SK-N-SH treated with all-trans-retinoic acid at 6 μM for 48 hours (cell line): Measurements from ENCODE around the gene GLIS1.
"Not testable (repeated sequence)": the region's sequence is repeated elsewhere in the genome, so short reads cannot be mapped to it uniquely, and the experiment has no call there.

Experiments used
- ATAC-seq: fragments of 200-7000 bp; cut with Tn5 transposase; 3 replicates; pipeline ENCODE4 v1.9.1; 2020; ENCODE audit warnings: mild to moderate bottlenecking, moderate library complexity
- BACH2 ChIP-seq: fragments of 250-450 bp; sonication (Bioruptor Pico); IDR thresholded peaks from 2 replicates; pipeline ENCODE4 v1.9.0; 2021; ENCODE audit warnings: mild to moderate bottlenecking, borderline replicate concordance
- CSDC2 ChIP-seq: fragments of 250-450 bp; sonication (Bioruptor Pico); IDR thresholded peaks from 2 replicates; pipeline ENCODE4 v1.5.0; 2020; ENCODE audit warnings: mild to moderate bottlenecking, moderate library complexity
- ESRRG ChIP-seq: fragments of 250-450 bp; sonication (Bioruptor Pico); IDR thresholded peaks from 2 replicates; pipeline ENCODE4 v1.6.1; 2021; ENCODE audit warnings: mild to moderate bottlenecking
- GLIS3 ChIP-seq: fragments of 250-450 bp; sonication (Bioruptor Pico); IDR thresholded peaks from 2 replicates; pipeline ENCODE4 v1.5.0; 2020; ENCODE audit warnings: mild to moderate bottlenecking, moderate library complexity
- ISL1 ChIP-seq: fragments of 250-450 bp; sonication (Bioruptor Pico); IDR thresholded peaks from 2 replicates; pipeline ENCODE4 v2.1.2; 2022; ENCODE audit warnings: mild to moderate bottlenecking, moderate library complexity
- OSR1 ChIP-seq: fragments of 250-450 bp; sonication (Bioruptor Pico); IDR thresholded peaks from 2 replicates; pipeline ENCODE4 v1.8.0; 2022; ENCODE audit warnings: moderate library complexity, mild to moderate bottlenecking, inconsistent platforms
- RARB ChIP-seq: fragments of 250-450 bp; sonication (Bioruptor Pico); IDR thresholded peaks from 2 replicates; pipeline ENCODE4 v1.8.0; 2021; ENCODE audit warnings: mild to moderate bottlenecking, moderate library complexity
- SNAI2 ChIP-seq: fragments of 250-450 bp; sonication (Bioruptor Pico); IDR thresholded peaks from 2 replicates; pipeline ENCODE4 v1.5.0; 2020; ENCODE audit warnings: mild to moderate bottlenecking, moderate library complexity
- TCF4 ChIP-seq: fragments of 250-450 bp; sonication (Bioruptor Pico); IDR thresholded peaks from 2 replicates; pipeline ENCODE4 v1.8.0; 2021; ENCODE audit warnings: mild to moderate bottlenecking, moderate library complexity, borderline replicate concordance
- TOX ChIP-seq: fragments of 250-450 bp; sonication (Bioruptor Pico); IDR thresholded peaks from 2 replicates; pipeline ENCODE4 v1.8.0; 2021; ENCODE audit warnings: mild to moderate bottlenecking, moderate library complexity, borderline replicate concordance
- ZFP3 ChIP-seq: fragments of 250-450 bp; sonication (Bioruptor Pico); IDR thresholded peaks from 2 replicates; pipeline ENCODE4 v1.5.0; 2020; ENCODE audit warnings: mild to moderate bottlenecking, moderate library complexity
- ZFP30 ChIP-seq: fragments of 450-650 bp; formaldehyde crosslinking; IDR thresholded peaks from 2 replicates; pipeline ENCODE4 v1.5.0; 2022; ENCODE audit warnings: mild to moderate bottlenecking, moderate library complexity
- ZNF565 ChIP-seq: fragments of 450-650 bp; formaldehyde crosslinking; conservative IDR thresholded peaks from 2 replicates; pipeline ENCODE4 v1.5.0; 2020; ENCODE audit warnings: low read depth, mild to moderate bottlenecking, moderate library complexity
- ZNF70 ChIP-seq: fragments of 450-650 bp; formaldehyde crosslinking; IDR thresholded peaks from 2 replicates; pipeline ENCODE4 v1.5.0; 2020; ENCODE audit warnings: mild to moderate bottlenecking, moderate library complexity
- ZNF8 ChIP-seq: fragments of 450-650 bp; formaldehyde crosslinking; IDR thresholded peaks from 2 replicates; pipeline ENCODE4 v1.5.0; 2020; ENCODE audit warnings: mild to moderate bottlenecking, moderate library complexity
- TF ChIP-seq, protein P1 (sequence below): fragments of 250-450 bp; sonication (Bioruptor Pico); IDR thresholded peaks from 2 replicates; pipeline ENCODE4 v1.5.1; 2020; ENCODE audit warnings: low read depth, mild to moderate bottlenecking, moderate library complexity
- TF ChIP-seq, protein P2 (sequence below): fragments of 250-450 bp; sonication (Bioruptor Pico); IDR thresholded peaks from 2 replicates; pipeline ENCODE4 v1.8.0; 2020; ENCODE audit warnings: mild to moderate bottlenecking, moderate library complexity, borderline replicate concordance
- TF ChIP-seq, protein P3 (sequence below): fragments of 250-450 bp; sonication (Bioruptor Pico); IDR thresholded peaks from 2 replicates; pipeline ENCODE4 v1.5.0; 2020; ENCODE audit warnings: mild to moderate bottlenecking, moderate library complexity
- TF ChIP-seq, protein P4 (sequence below): fragments of 250-450 bp; sonication (Bioruptor Pico); IDR thresholded peaks from 2 replicates; pipeline ENCODE4 v1.5.1; 2021; ENCODE audit warnings: mild to moderate bottlenecking, moderate library complexity

Gene GLIS1

DNA sequence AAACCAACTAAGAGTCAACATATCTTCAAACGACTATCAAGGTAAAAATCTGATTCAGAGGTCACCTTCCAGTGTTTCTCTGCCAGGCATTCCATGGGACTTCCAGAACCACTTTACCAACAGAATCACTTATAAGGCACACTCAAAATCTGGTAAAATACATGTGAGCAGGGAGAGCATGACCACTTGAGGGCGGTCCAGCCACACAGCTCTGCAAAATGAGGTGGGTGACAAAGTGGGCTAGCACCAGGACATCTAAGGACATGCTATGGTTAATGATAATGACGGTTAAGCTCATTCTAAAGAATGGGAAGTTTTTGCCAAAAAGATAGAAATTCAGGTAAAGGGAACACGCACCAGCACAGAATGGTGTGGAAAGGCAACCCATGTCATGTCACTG is 24.5 kb upstream of the GLIS1 start:
- TF ChIP-seq ZNF565 (no peak), RARB (CRISPR knock-in tag) (no peak), ZFP3 (CRISPR knock-in tag) (no peak), ISL1 (CRISPR knock-in tag) (no peak)
- TF ChIP-seq, protein P1, sequence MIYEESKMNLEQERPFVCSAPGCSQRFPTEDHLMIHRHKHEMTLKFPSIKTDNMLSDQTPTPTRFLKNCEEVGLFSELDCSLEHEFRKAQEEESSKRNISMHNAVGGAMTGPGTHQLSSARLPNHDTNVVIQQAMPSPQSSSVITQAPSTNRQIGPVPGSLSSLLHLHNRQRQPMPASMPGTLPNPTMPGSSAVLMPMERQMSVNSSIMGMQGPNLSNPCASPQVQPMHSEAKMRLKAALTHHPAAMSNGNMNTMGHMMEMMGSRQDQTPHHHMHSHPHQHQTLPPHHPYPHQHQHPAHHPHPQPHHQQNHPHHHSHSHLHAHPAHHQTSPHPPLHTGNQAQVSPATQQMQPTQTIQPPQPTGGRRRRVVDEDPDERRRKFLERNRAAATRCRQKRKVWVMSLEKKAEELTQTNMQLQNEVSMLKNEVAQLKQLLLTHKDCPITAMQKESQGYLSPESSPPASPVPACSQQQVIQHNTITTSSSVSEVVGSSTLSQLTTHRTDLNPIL (CRISPR knock-in tag) = no peak
- no peak for ATAC-seq

DNA sequence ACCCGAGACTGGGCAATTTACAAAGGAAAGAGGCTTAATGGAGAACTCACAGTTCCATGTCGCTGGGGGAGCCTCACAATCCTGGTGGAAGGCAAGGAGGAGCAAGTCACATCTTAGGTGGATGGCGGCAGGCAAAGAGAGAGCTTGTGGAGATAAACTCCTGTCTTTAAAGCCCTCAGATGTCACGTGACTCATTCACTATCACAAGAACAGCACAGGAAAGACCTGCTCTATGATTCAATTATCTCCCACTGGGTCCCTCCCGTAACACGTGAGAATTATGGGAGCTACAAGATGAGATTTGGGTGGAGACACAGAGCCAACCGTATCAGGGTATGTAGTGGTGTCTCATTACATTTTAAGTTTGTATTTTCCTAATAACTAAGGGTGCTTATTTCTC is 21.5 kb upstream of the GLIS1 start:
- not testable (repeated sequence) for ATAC-seq

DNA sequence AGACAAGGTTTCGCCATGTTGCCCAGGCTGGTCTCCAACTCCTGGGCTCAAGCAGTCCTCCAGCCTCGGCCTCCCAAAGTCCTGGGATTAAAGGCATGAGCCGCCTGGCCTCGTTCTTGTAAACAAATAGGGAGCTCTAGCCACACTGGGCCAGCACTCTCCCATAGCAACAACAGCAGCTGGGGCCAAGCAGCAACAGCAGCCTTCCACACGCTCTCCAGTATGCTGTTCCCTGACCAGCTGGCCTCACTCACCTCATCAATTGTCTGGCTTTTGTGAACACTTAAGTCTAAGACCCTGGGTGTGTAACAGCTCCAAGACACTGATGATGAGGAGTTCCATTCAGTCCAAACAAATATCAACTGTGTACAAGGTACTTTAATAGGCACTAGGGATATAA is 16.9 kb upstream of the GLIS1 start:
- no peak for ATAC-seq
- TF ChIP-seq ISL1 (CRISPR knock-in tag) = no peak
- TF ChIP-seq ZNF8 (CRISPR knock-in tag) = no peak
- TF ChIP-seq ZFP3 (CRISPR knock-in tag) = no peak
- TF ChIP-seq, protein P2, sequence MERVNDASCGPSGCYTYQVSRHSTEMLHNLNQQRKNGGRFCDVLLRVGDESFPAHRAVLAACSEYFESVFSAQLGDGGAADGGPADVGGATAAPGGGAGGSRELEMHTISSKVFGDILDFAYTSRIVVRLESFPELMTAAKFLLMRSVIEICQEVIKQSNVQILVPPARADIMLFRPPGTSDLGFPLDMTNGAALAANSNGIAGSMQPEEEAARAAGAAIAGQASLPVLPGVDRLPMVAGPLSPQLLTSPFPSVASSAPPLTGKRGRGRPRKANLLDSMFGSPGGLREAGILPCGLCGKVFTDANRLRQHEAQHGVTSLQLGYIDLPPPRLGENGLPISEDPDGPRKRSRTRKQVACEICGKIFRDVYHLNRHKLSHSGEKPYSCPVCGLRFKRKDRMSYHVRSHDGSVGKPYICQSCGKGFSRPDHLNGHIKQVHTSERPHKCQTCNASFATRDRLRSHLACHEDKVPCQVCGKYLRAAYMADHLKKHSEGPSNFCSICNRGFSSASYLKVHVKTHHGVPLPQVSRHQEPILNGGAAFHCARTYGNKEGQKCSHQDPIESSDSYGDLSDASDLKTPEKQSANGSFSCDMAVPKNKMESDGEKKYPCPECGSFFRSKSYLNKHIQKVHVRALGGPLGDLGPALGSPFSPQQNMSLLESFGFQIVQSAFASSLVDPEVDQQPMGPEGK = no peak
- TF ChIP-seq ZFP30 = no peak
- TF ChIP-seq, protein P3, sequence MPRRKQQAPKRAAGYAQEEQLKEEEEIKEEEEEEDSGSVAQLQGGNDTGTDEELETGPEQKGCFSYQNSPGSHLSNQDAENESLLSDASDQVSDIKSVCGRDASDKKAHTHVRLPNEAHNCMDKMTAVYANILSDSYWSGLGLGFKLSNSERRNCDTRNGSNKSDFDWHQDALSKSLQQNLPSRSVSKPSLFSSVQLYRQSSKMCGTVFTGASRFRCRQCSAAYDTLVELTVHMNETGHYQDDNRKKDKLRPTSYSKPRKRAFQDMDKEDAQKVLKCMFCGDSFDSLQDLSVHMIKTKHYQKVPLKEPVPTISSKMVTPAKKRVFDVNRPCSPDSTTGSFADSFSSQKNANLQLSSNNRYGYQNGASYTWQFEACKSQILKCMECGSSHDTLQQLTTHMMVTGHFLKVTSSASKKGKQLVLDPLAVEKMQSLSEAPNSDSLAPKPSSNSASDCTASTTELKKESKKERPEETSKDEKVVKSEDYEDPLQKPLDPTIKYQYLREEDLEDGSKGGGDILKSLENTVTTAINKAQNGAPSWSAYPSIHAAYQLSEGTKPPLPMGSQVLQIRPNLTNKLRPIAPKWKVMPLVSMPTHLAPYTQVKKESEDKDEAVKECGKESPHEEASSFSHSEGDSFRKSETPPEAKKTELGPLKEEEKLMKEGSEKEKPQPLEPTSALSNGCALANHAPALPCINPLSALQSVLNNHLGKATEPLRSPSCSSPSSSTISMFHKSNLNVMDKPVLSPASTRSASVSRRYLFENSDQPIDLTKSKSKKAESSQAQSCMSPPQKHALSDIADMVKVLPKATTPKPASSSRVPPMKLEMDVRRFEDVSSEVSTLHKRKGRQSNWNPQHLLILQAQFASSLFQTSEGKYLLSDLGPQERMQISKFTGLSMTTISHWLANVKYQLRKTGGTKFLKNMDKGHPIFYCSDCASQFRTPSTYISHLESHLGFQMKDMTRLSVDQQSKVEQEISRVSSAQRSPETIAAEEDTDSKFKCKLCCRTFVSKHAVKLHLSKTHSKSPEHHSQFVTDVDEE = no peak
- no peak for TF ChIP-seq GLIS3 (CRISPR knock-in tag)
- TF ChIP-seq, protein P4, sequence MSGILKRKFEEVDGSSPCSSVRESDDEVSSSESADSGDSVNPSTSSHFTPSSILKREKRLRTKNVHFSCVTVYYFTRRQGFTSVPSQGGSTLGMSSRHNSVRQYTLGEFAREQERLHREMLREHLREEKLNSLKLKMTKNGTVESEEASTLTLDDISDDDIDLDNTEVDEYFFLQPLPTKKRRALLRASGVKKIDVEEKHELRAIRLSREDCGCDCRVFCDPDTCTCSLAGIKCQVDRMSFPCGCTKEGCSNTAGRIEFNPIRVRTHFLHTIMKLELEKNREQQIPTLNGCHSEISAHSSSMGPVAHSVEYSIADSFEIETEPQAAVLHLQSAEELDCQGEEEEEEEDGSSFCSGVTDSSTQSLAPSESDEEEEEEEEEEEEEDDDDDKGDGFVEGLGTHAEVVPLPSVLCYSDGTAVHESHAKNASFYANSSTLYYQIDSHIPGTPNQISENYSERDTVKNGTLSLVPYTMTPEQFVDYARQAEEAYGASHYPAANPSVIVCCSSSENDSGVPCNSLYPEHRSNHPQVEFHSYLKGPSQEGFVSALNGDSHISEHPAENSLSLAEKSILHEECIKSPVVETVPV (CRISPR knock-in tag) = no peak
- no peak for TF ChIP-seq CSDC2 (CRISPR knock-in tag)
- TF ChIP-seq OSR1 (CRISPR knock-in tag) = no peak
- TF ChIP-seq BACH2 (CRISPR knock-in tag) = no peak
- TF ChIP-seq TCF4 (CRISPR knock-in tag) = no peak
- no peak for TF ChIP-seq ZNF70 (CRISPR knock-in tag)
- TF ChIP-seq ZNF565 = no peak
- TF ChIP-seq ESRRG (CRISPR knock-in tag) = no peak
- TF ChIP-seq TOX (CRISPR knock-in tag) = no peak

DNA sequence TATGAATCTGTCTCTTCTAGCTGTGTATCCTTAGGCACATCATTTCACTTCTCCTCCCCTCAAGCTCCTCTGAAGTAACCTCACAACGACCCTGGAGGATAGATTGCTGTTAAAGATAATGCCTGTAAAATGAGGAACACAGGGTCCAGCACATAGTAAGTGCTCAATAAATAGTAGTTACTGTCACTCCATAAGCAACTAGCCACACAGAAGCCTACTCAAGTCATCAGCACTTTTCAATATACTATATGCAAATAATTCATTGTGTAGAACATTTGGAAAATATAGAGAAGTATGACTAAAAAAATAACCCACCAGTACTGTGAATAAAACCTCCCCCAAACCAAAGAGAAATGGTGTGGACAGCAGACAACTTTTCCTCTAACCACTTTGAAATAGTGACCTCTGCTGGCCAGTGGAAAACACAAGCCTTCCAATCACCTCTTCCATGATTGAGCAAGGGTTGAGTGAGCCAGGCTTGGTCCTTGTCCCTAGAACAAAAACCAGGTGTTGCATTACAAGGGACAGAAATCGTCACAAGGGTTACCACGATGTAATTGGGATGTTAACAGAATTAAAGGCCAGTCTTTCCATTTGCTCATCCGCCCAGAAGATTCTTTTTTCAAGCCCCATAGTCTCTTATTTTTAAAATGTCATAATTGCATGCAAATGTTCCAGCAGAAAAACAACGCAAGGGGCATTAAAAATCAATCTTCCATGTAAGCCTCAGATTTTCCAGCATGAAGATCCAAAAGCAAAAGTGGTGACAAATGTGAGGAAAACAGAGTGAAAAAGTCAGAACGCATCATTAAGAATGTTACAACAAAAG is 15.7 kb upstream of the GLIS1 start:
- TF ChIP-seq SNAI2 (CRISPR knock-in tag) = no peak
- no peak for TF ChIP-seq TOX (CRISPR knock-in tag)
- no peak for TF ChIP-seq GLIS3 (CRISPR knock-in tag)
- TF ChIP-seq, protein P4 (CRISPR knock-in tag) = no peak
- no peak for TF ChIP-seq OSR1 (CRISPR knock-in tag)
- no peak for TF ChIP-seq ZNF8 (CRISPR knock-in tag)
- no peak for TF ChIP-seq ISL1 (CRISPR knock-in tag)
- TF ChIP-seq, all 23 proteins: peak for 0
- peak; percentile 87 for ATAC-seq
